Measurements from ENCODE around the gene KLHL40.

The KLHL40 gene

GRCh38 chr3:42711491-42712343 is 26.4 kb downstream of the KLHL40 start:
- CTCF ChIA-PET = interaction anchor here (0.8 kb wide), 1 partner anchor 14 kb away, joined by 3 read pairs; no protein-coding TSS in a partner anchor

GRCh38 chr3:42712344-42712648 is 27.0 kb downstream of the KLHL40 start:
- no peak for TF ChIP-seq FOXM1 (IDR thresholded peaks at IDR 0.05; ENCODE audit: borderline replicate concordance)
- no peak for TF ChIP-seq ARNT (IDR thresholded peaks at IDR 0.05)
- TF ChIP-seq SP1 (IDR thresholded peaks at IDR 0.05) = no peak
- no peak for TF ChIP-seq NFRKB (IDR thresholded peaks at IDR 0.05)
- no peak for TF ChIP-seq HDGF (IDR thresholded peaks at IDR 0.05; ENCODE audit: borderline replicate concordance)
- no peak for TF ChIP-seq LEF1 (IDR thresholded peaks at IDR 0.05; ENCODE audit: borderline replicate concordance)
- TF ChIP-seq PKNOX1 (IDR thresholded peaks at IDR 0.05) = no peak
- no peak for TF ChIP-seq FOXK2 (IDR thresholded peaks at IDR 0.05)
- no peak for TF ChIP-seq CTBP1 (IDR thresholded peaks at IDR 0.05; ENCODE audit: borderline replicate concordance)
- TF ChIP-seq FOXA1 (IDR thresholded peaks at IDR 0.05) = no peak
- TF ChIP-seq BHLHE40 (IDR thresholded peaks at IDR 0.05; ENCODE audit: borderline replicate concordance) = no peak
- no peak for TF ChIP-seq L3MBTL2 (conservative IDR thresholded peaks at IDR 0.05)
- no peak for TF ChIP-seq ZNF384 (IDR thresholded peaks at IDR 0.05)
- TF ChIP-seq TARDBP (IDR thresholded peaks at IDR 0.05) = no peak
- no peak for TF ChIP-seq SUZ12 (IDR thresholded peaks at IDR 0.05)
- ChIA-PET POLR2A (no interaction called here), CTCF (no interaction called here)
- DNase-seq (ENCODE audit: extremely low spot score) = no peak

More at GRCh38 chr3:42711491-42712343, 26.4 kb downstream of the KLHL40 start:
- POLR2A ChIA-PET = no interaction called here
- TF ChIP-seq BHLHE40 (IDR thresholded peaks at IDR 0.05; ENCODE audit: borderline replicate concordance) (no peak), L3MBTL2 (conservative IDR thresholded peaks at IDR 0.05) (no peak), HDGF (IDR thresholded peaks at IDR 0.05; ENCODE audit: borderline replicate concordance) (no peak), CTBP1 (IDR thresholded peaks at IDR 0.05; ENCODE audit: borderline replicate concordance) (no peak), ARNT (IDR thresholded peaks at IDR 0.05) (no peak), ELF4 (IDR thresholded peaks at IDR 0.05) (no peak), FOXM1 (IDR thresholded peaks at IDR 0.05; ENCODE audit: borderline replicate concordance) (no peak), FOXK2 (IDR thresholded peaks at IDR 0.05) (no peak), ZNF384 (IDR thresholded peaks at IDR 0.05) (no peak), SUZ12 (IDR thresholded peaks at IDR 0.05) (no peak), SP1 (IDR thresholded peaks at IDR 0.05) (no peak)
- peak; percentile 40 for DNase-seq (ENCODE audit: extremely low spot score)

- TF ChIP-seq ZNF384 (IDR thresholded peaks at IDR 0.05) = no peak
- CTCF ChIA-PET = interaction anchor here (0.8 kb wide), 1 partner anchor 343 kb away, joined by 3 read pairs; no protein-coding TSS in a partner anchor
- DNase-seq (ENCODE audit: extremely low spot score) = no peak
- POLR2A ChIA-PET = no interaction called here
These were observed 27.5 kb downstream of the KLHL40 start for GRCh38 chr3:42712688-42713372.

- ChIA-PET POLR2A (no interaction called here), CTCF (interaction anchor here (0.8 kb wide), 1 partner anchor 342 kb away, joined by 3 read pairs; no protein-coding TSS in a partner anchor)
- TF ChIP-seq SP1 (IDR thresholded peaks at IDR 0.05) = no peak
- TF ChIP-seq TARDBP (IDR thresholded peaks at IDR 0.05) = no peak
- no peak for TF ChIP-seq L3MBTL2 (conservative IDR thresholded peaks at IDR 0.05)
- no peak for TF ChIP-seq SUZ12 (IDR thresholded peaks at IDR 0.05)
- TF ChIP-seq FOXA1 (IDR thresholded peaks at IDR 0.05) = no peak
- no peak for TF ChIP-seq HDGF (IDR thresholded peaks at IDR 0.05; ENCODE audit: borderline replicate concordance)
- no peak for TF ChIP-seq ZNF384 (IDR thresholded peaks at IDR 0.05)
- no peak for TF ChIP-seq ELF4 (IDR thresholded peaks at IDR 0.05)
- TF ChIP-seq PKNOX1 (IDR thresholded peaks at IDR 0.05) = no peak
- no peak for TF ChIP-seq LEF1 (IDR thresholded peaks at IDR 0.05; ENCODE audit: borderline replicate concordance)
- TF ChIP-seq FOXM1 (IDR thresholded peaks at IDR 0.05; ENCODE audit: borderline replicate concordance) = no peak
- no peak for TF ChIP-seq ARNT (IDR thresholded peaks at IDR 0.05)
- no peak for TF ChIP-seq FOXK2 (IDR thresholded peaks at IDR 0.05)
- TF ChIP-seq NFRKB (IDR thresholded peaks at IDR 0.05) = no peak
- DNase-seq (ENCODE audit: extremely low spot score) = no peak
These were observed 28.4 kb downstream of the KLHL40 start for GRCh38 chr3:42713747-42714146.

GRCh38 chr3:42714171-42714852 is 29.0 kb downstream of the KLHL40 start:
- ChIA-PET CTCF (no interaction called here), POLR2A (no interaction called here)
- no peak for DNase-seq (ENCODE audit: extremely low spot score)
- TF ChIP-seq HDGF (IDR thresholded peaks at IDR 0.05; ENCODE audit: borderline replicate concordance) (no peak), SP1 (IDR thresholded peaks at IDR 0.05) (no peak), FOXM1 (IDR thresholded peaks at IDR 0.05; ENCODE audit: borderline replicate concordance) (no peak), NFRKB (IDR thresholded peaks at IDR 0.05) (no peak), LEF1 (IDR thresholded peaks at IDR 0.05; ENCODE audit: borderline replicate concordance) (no peak), L3MBTL2 (conservative IDR thresholded peaks at IDR 0.05) (no peak), SUZ12 (IDR thresholded peaks at IDR 0.05) (no peak)

GRCh38 chr3:42717306-42717705 is 32.0 kb downstream of the KLHL40 start:
- POLR2A ChIA-PET = no interaction called here
- CTCF ChIA-PET = interaction anchor here (0.6 kb wide), 1 partner anchor 58 kb away, joined by 3 read pairs; no protein-coding TSS in a partner anchor
- no peak for DNase-seq (ENCODE audit: extremely low spot score)
- TF ChIP-seq TARDBP (IDR thresholded peaks at IDR 0.05) = no peak
- no peak for TF ChIP-seq ARNT (IDR thresholded peaks at IDR 0.05)
- TF ChIP-seq L3MBTL2 (conservative IDR thresholded peaks at IDR 0.05) = no peak
